ENCODE data around the gene LRR1.

- TF ChIP-seq, protein P1, sequence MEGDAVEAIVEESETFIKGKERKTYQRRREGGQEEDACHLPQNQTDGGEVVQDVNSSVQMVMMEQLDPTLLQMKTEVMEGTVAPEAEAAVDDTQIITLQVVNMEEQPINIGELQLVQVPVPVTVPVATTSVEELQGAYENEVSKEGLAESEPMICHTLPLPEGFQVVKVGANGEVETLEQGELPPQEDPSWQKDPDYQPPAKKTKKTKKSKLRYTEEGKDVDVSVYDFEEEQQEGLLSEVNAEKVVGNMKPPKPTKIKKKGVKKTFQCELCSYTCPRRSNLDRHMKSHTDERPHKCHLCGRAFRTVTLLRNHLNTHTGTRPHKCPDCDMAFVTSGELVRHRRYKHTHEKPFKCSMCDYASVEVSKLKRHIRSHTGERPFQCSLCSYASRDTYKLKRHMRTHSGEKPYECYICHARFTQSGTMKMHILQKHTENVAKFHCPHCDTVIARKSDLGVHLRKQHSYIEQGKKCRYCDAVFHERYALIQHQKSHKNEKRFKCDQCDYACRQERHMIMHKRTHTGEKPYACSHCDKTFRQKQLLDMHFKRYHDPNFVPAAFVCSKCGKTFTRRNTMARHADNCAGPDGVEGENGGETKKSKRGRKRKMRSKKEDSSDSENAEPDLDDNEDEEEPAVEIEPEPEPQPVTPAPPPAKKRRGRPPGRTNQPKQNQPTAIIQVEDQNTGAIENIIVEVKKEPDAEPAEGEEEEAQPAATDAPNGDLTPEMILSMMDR (IDR thresholded peaks at IDR 0.05) = no peak
- no peak for TF ChIP-seq POLR2A (IDR thresholded peaks at IDR 0.05)
Observed at GRCh38 chr14:49581209-49582112, 17.3 kb upstream of the LRR1 start.

All from heart left ventricle (tissue), 13 donors.